Astrocyte of the spinal cord (primary cell): Measurements from ENCODE around the gene ADGRE1.

Experiments used
- DNase-seq: peaks from one replicate; pipeline ENCODE4 v3.0.0; 2011; ENCODE audit warnings: low read depth, low spot score
- H3K4me3 ChIP-seq: 2 replicates; pipeline ENCODE4 v1.5.1; 2011; ENCODE audit warnings: low read depth, mild to moderate bottlenecking, low read length, moderate library complexity
- CTCF ChIP-seq: IDR thresholded peaks from 2 replicates; pipeline ENCODE4 v1.5.1; 2012; ENCODE audit warnings: low read depth, mild to moderate bottlenecking, low read length, inconsistent platforms
- in situ Hi-C: cut with HindIII; loops from 2 replicates; pipeline ENCODE4 v1.10.0; 2017; ENCODE audit warnings: low sequenced_read_pairs

Gene ADGRE1

GRCh38 chr19:6935618-6936017, 48.2 kb downstream of the ADGRE1 start:
- in situ Hi-C loops, result no loop called here
- H3K4me3 ChIP-seq, result no peak overlapping the region
- no peak for DNase-seq
- no peak for TF ChIP-seq CTCF

GRCh38 chr19:6945733-6946132, 58.4 kb downstream of the ADGRE1 start:
- no peak for DNase-seq
- no peak overlapping the region for H3K4me3 ChIP-seq
- no peak for TF ChIP-seq CTCF
- in situ Hi-C loops, result no loop called here

- in situ Hi-C loops, result no loop called here
- no peak overlapping the region for H3K4me3 ChIP-seq
- no peak for DNase-seq
- no peak for TF ChIP-seq CTCF
Observed at GRCh38 chr19:6947745-6948144, 60.4 kb downstream of the ADGRE1 start.

- in situ Hi-C loops, result no loop called here
- no peak for TF ChIP-seq CTCF
- no peak overlapping the region for H3K4me3 ChIP-seq
Observed at GRCh38 chr19:6948884-6949283, 61.5 kb downstream of the ADGRE1 start.

GRCh38 chr19:6952956-6953355, 65.6 kb downstream of the ADGRE1 start:
- DNase-seq, result no peak
- no peak for TF ChIP-seq CTCF
- in situ Hi-C loops, result no loop called here
- H3K4me3 ChIP-seq, result no peak overlapping the region

More at GRCh38 chr19:6948884-6949283, 61.5 kb downstream of the ADGRE1 start:
- DNase-seq, result no peak

GRCh38 chr19:6955082-6955481, 67.7 kb downstream of the ADGRE1 start:
- in situ Hi-C loops, result no loop called here
- no peak for TF ChIP-seq CTCF
- no peak overlapping the region for H3K4me3 ChIP-seq
- no peak for DNase-seq

GRCh38 chr19:6956573-6956972, 69.2 kb downstream of the ADGRE1 start:
- in situ Hi-C loops, result no loop called here
- no peak for DNase-seq
- no peak for TF ChIP-seq CTCF
- no peak overlapping the region for H3K4me3 ChIP-seq
